GM23338 (cell line): ENCODE results near the gene PPY. TPM values are rescaled to one million over a fixed set of nuclear protein-coding genes. Genes with fewer than 3 reads are reported as not detected.

Experiments used
- ATAC-seq: fragments of 200-7000 bp; cut with Tn5 transposase; 3 replicates; pipeline ENCODE4 v1.9.1; 2020
- DNase-seq: peaks from one replicate; pipeline ENCODE4 v3.0.0-alpha.2; 2015; ENCODE audit warnings: low spot score
- H2AFZ ChIP-seq: fragments of 200-600 bp; sonication (generic); 2 replicates; pipeline ENCODE4 v1.8.0; 2016; ENCODE audit warnings: antibody characterized with exemption, mild to moderate bottlenecking, moderate library complexity
- H3F3A ChIP-seq: fragments of 200-600 bp; sonication (generic); replicated peaks from 2 replicates; pipeline ENCODE4 v1.8.0; 2017; ENCODE audit warnings: antibody characterized with exemption, mixed run types, low read depth
- H3K27ac ChIP-seq: fragments of 200-600 bp; sonication (generic); 2 replicates; pipeline ENCODE4 v1.6.1; 2016; ENCODE audit warnings: low read depth
- H3K27me3 ChIP-seq: fragments of 200-600 bp; sonication (generic); 2 replicates; pipeline ENCODE4 v1.8.0; 2016; ENCODE audit warnings: mild to moderate bottlenecking, mixed run types, moderate library complexity; ENCODE audit not compliant: insufficient read depth
- H3K36me3 ChIP-seq: fragments of 200-600 bp; sonication (generic); 2 replicates; pipeline ENCODE4 v1.8.0; 2016; ENCODE audit warnings: mild to moderate bottlenecking; ENCODE audit not compliant: insufficient read depth
- H3K4me1 ChIP-seq: fragments of 200-600 bp; sonication (generic); 2 replicates; pipeline ENCODE4 v1.8.0; 2016; ENCODE audit warnings: mild to moderate bottlenecking, moderate library complexity; ENCODE audit not compliant: insufficient read depth
- H3K4me2 ChIP-seq: fragments of 200-600 bp; sonication (generic); 2 replicates; pipeline ENCODE4 v1.7.1; 2017; ENCODE audit warnings: mixed run types
- H3K4me3 ChIP-seq: fragments of 200-600 bp; sonication (generic); 2 replicates; pipeline ENCODE4 v1.6.1; 2016; ENCODE audit warnings: mixed run types
- H3K79me2 ChIP-seq: fragments of 200-600 bp; sonication (generic); replicated peaks from 2 replicates; pipeline ENCODE4 v1.8.0; 2017; ENCODE audit warnings: mild to moderate bottlenecking; ENCODE audit not compliant: insufficient read depth
- H3K9me2 ChIP-seq: fragments of 200-600 bp; sonication (generic); 2 replicates; pipeline ENCODE4 v1.8.0; 2017; ENCODE audit not compliant: insufficient read depth
- H4K20me1 ChIP-seq: fragments of 200-600 bp; sonication (generic); replicated peaks from 2 replicates; pipeline ENCODE4 v1.8.0; 2017; ENCODE audit warnings: mild to moderate bottlenecking; ENCODE audit not compliant: insufficient read depth
- H3K27ac Mint-ChIP-seq: 2 replicates; pipeline ENCODE4 v1.8.0; 2020; ENCODE audit warnings: inconsistent platforms, mild to moderate bottlenecking, moderate library complexity, mixed read lengths
- H3K27me3 Mint-ChIP-seq: 3 replicates; pipeline ENCODE4 v1.8.0; 2022; ENCODE audit warnings: low read depth, mild to moderate bottlenecking, moderate library complexity, mixed read lengths, inconsistent platforms; ENCODE audit not compliant: insufficient read depth, poor library complexity
- H3K36me3 Mint-ChIP-seq: 3 replicates; pipeline ENCODE4 v1.8.0; 2021; ENCODE audit warnings: low read depth, mild to moderate bottlenecking, inconsistent platforms, moderate library complexity, mixed read lengths
- H3K4me1 Mint-ChIP-seq: 3 replicates; pipeline ENCODE4 v1.8.0; 2020; ENCODE audit warnings: mild to moderate bottlenecking, inconsistent platforms, mixed read lengths
- H3K4me3 Mint-ChIP-seq: 3 replicates; pipeline ENCODE4 v1.8.0; 2021; ENCODE audit warnings: moderate library complexity, mild to moderate bottlenecking, inconsistent platforms, mixed read lengths
- H3K9me3 Mint-ChIP-seq: 3 replicates; pipeline ENCODE4 v1.8.0; 2020; ENCODE audit warnings: moderate library complexity, mild to moderate bottlenecking, inconsistent platforms, mixed read lengths
- CREB1 ChIP-seq: fragments of 250-450 bp; sonication (Bioruptor Pico); IDR thresholded peaks from 2 replicates; pipeline ENCODE4 v1.5.0; 2020; ENCODE audit warnings: low read depth, mild to moderate bottlenecking, moderate library complexity
- EZH2 ChIP-seq: fragments of 200-600 bp; sonication (generic); IDR thresholded peaks from one replicate; pipeline ENCODE4 v1.8.0; 2017; ENCODE audit warnings: antibody characterized with exemption, mild to moderate bottlenecking, low read depth; ENCODE audit not compliant: unreplicated experiment
- EZH2phosphoT487 ChIP-seq: fragments of 200-600 bp; sonication (generic); IDR thresholded peaks from one replicate; pipeline ENCODE4 v1.8.1; 2018; ENCODE audit warnings: antibody characterized with exemption; ENCODE audit not compliant: unreplicated experiment
- JUNB ChIP-seq: IDR thresholded peaks from one replicate; pipeline ENCODE4 v1.6.1; 2016; ENCODE audit warnings: antibody characterized with exemption; ENCODE audit not compliant: unreplicated experiment
- NANOG ChIP-seq: IDR thresholded peaks from 2 replicates; pipeline ENCODE4 v1.6.1; 2016; ENCODE audit warnings: antibody characterized with exemption, borderline replicate concordance
- STAT1 ChIP-seq: IDR thresholded peaks from one replicate; pipeline ENCODE4 v1.6.1; 2016; ENCODE audit warnings: antibody characterized with exemption; ENCODE audit not compliant: unreplicated experiment
- ZNF114 ChIP-seq: fragments of 250-450 bp; sonication (Bioruptor Pico); IDR thresholded peaks from 2 replicates; pipeline ENCODE4 v1.5.0; 2020; ENCODE audit warnings: mild to moderate bottlenecking, moderate library complexity
- ZNF331 ChIP-seq: fragments of 250-450 bp; sonication (Bioruptor Pico); IDR thresholded peaks from 2 replicates; pipeline ENCODE4 v1.5.0; 2020; ENCODE audit warnings: low read depth, mild to moderate bottlenecking, moderate library complexity
- polyA plus RNA-seq: library from polyadenylated mRNA; unstranded; fragments of >200 nt; fragmentation: Nextera tagmentation; extraction: Ambion mirVana; gene quantifications from 2 replicates; pipeline ENCODE4 v1.2.1, GENCODE V29; 2016
- total RNA-seq: library from RNA; depleted of rRNA; stranded (reverse); fragments of >200 nt; shearing (Covaris generic); gene quantifications from 2 replicates; pipeline ENCODE4 v1.2.3, GENCODE V29; 2014
- TF ChIP-seq, protein P1 (sequence below), 2 experiments: fragments of 200-600 bp in 1 of 2; sonication (generic) in 1 of 2; conservative IDR thresholded peaks; 2 replicates each; pipeline versions ENCODE4 v1.5.1 to v1.6.1; 2016 to 2017; ENCODE audit warnings: antibody characterized with exemption in 2 of 2, low read depth in 2 of 2, mild to moderate bottlenecking in 2 of 2, moderate library complexity in 1 of 2
- TF ChIP-seq, protein P2 (sequence below): IDR thresholded peaks from 2 replicates; pipeline ENCODE4 v1.6.1; 2016; ENCODE audit warnings: antibody characterized with exemption
- TF ChIP-seq, protein P3 (sequence below): fragments of 250-450 bp; sonication (Bioruptor Pico); IDR thresholded peaks from 2 replicates; pipeline ENCODE4 v1.5.0; 2020; ENCODE audit warnings: mild to moderate bottlenecking, moderate library complexity

Gene PPY
- total and polyA plus RNA-seq, 2 experiments from 2014 or later, result 0.94 TPM; not detected in 1

DNA sequence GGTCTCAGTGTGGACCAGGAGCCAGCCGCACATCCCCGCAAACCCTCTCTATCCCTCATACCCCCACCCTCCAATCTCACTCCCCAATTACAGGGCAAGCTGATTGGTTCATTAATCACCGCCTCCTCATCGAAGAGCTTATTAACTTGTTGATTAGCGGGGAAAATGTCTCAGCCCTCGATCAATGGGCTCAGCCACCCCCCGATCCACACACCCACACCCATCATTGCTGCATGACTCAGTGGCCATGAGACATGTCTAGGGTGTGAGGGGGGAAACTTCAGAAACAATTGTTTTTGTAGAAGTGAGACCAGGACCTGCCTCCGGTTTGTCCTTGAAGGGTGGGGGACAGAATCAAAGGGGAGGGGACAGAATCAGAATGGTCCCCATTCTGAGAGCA, 13.9 kb upstream of the PPY start:
- H3K4me3 ChIP-seq, result no peak overlapping the region
- no peaks in the 10 kb centered on the region for H4K20me1 ChIP-seq
- Mint-ChIP-seq H3K36me3 (no peaks in the 10 kb centered on the region), H3K4me3 (no peak overlapping the region), H3K4me1 (peaks cover 11% of the 10 kb centered on the region; the same call in 2 of the 3 replicates), H3K27me3 (peaks cover 31% of the 10 kb centered on the region), H3K27ac (no peak overlapping the region), H3K9me3 (no peaks in the 10 kb centered on the region)
- DNase-seq (no peak), ATAC-seq (no peak)
- no peak overlapping the region for H2AFZ ChIP-seq
- H3K9me2 ChIP-seq, result no peaks in the 10 kb centered on the region
- no peaks in the 10 kb centered on the region for H3F3A ChIP-seq
- H3K36me3 ChIP-seq, result no peaks in the 10 kb centered on the region
- H3K4me2 ChIP-seq, result no peak overlapping the region
- peaks cover 30% of the 10 kb centered on the region for H3K27me3 ChIP-seq
- no peaks in the 10 kb centered on the region for H3K79me2 ChIP-seq
- H3K4me1 ChIP-seq, result peaks cover 5% of the 10 kb centered on the region; the same call in 1 of the 2 replicates
- no peak overlapping the region for H3K27ac ChIP-seq
- TF ChIP-seq CREB1, result no peak
- TF ChIP-seq STAT1, result no peak
- TF ChIP-seq JUNB, result no peak
- TF ChIP-seq, protein P1, sequence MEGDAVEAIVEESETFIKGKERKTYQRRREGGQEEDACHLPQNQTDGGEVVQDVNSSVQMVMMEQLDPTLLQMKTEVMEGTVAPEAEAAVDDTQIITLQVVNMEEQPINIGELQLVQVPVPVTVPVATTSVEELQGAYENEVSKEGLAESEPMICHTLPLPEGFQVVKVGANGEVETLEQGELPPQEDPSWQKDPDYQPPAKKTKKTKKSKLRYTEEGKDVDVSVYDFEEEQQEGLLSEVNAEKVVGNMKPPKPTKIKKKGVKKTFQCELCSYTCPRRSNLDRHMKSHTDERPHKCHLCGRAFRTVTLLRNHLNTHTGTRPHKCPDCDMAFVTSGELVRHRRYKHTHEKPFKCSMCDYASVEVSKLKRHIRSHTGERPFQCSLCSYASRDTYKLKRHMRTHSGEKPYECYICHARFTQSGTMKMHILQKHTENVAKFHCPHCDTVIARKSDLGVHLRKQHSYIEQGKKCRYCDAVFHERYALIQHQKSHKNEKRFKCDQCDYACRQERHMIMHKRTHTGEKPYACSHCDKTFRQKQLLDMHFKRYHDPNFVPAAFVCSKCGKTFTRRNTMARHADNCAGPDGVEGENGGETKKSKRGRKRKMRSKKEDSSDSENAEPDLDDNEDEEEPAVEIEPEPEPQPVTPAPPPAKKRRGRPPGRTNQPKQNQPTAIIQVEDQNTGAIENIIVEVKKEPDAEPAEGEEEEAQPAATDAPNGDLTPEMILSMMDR (conservative IDR thresholded peaks at IDR 0.05; ENCODE audit: low read depth in 2 of 2), result no peak
- no peak for TF ChIP-seq ZNF331
- TF ChIP-seq ZNF114 (CRISPR knock-in tag), result no peak
- TF ChIP-seq, protein P2, sequence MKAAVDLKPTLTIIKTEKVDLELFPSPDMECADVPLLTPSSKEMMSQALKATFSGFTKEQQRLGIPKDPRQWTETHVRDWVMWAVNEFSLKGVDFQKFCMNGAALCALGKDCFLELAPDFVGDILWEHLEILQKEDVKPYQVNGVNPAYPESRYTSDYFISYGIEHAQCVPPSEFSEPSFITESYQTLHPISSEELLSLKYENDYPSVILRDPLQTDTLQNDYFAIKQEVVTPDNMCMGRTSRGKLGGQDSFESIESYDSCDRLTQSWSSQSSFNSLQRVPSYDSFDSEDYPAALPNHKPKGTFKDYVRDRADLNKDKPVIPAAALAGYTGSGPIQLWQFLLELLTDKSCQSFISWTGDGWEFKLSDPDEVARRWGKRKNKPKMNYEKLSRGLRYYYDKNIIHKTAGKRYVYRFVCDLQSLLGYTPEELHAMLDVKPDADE, result no peak
- TF ChIP-seq EZH2, result no peak
- TF ChIP-seq EZH2phosphoT487, result no peak

DNA sequence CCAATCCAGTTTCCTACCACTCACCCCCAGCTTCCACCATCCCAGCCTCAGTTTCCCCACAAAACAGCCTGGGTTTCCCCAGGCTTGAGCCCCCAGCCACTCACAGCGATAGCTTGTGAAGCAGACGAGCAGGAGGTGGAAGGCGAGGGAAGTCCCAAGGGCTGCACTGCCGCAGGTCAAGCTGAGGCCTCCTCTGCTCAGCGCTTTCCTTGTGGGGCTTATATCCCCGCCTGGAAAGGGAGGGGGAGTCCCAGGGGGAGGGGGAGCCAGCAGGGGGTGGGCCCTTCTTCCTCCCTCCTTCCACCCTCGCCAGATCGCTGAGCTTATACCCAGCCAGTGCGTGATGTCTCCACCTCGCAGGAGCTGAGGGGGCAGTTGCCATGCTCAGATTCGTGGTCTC, 11.5 kb upstream of the PPY start, which contains the start of gene PYY:
TSS of gene PYY (minus strand) at position 195 of the 400 bp plus-strand sequence. CDS start 457 bp downstream, outside the sequence.
- no peaks in the 10 kb centered on the region for H4K20me1 ChIP-seq
- peak within 1 kb of the TSS; percentile 92 for H3K4me3 Mint-ChIP-seq
- ATAC-seq, result peak; percentile 12
- H3K27ac Mint-ChIP-seq, result peak within 1 kb of the TSS; percentile 99
- peak within 1 kb of the TSS; percentile 98 for H2AFZ ChIP-seq
- H3K4me3 ChIP-seq, result peak within 1 kb of the TSS; percentile 91
- peak within 1 kb of the TSS; percentile 98 for H3K4me2 ChIP-seq
- no peaks in the 10 kb centered on the region for H3K36me3 Mint-ChIP-seq
- H3K27ac ChIP-seq, result no peak within 1 kb of the TSS; the same call in 1 of the 2 replicates
- no peaks in the 10 kb centered on the region for H3F3A ChIP-seq
- DNase-seq, result peak; percentile 52
- no peaks in the 10 kb centered on the region for H3K9me2 ChIP-seq
- H3K9me3 Mint-ChIP-seq, result no peaks in the 10 kb centered on the region
- peaks cover 11% of the 10 kb centered on the region; the same call in 2 of the 3 replicates for H3K4me1 Mint-ChIP-seq
- peaks cover 31% of the 10 kb centered on the region for H3K27me3 Mint-ChIP-seq
- H3K36me3 ChIP-seq, result no peaks in the 10 kb centered on the region
- H3K79me2 ChIP-seq, result no peaks in the 10 kb centered on the region
- H3K27me3 ChIP-seq, result peaks cover 36% of the 10 kb centered on the region
- peaks cover 5% of the 10 kb centered on the region; the same call in 1 of the 2 replicates for H3K4me1 ChIP-seq
- TF ChIP-seq JUNB, result no peak
- TF ChIP-seq NANOG, result no peak
- no peak for TF ChIP-seq ZNF114 (CRISPR knock-in tag)
- TF ChIP-seq, protein P2, result no peak
- TF ChIP-seq, protein P3, sequence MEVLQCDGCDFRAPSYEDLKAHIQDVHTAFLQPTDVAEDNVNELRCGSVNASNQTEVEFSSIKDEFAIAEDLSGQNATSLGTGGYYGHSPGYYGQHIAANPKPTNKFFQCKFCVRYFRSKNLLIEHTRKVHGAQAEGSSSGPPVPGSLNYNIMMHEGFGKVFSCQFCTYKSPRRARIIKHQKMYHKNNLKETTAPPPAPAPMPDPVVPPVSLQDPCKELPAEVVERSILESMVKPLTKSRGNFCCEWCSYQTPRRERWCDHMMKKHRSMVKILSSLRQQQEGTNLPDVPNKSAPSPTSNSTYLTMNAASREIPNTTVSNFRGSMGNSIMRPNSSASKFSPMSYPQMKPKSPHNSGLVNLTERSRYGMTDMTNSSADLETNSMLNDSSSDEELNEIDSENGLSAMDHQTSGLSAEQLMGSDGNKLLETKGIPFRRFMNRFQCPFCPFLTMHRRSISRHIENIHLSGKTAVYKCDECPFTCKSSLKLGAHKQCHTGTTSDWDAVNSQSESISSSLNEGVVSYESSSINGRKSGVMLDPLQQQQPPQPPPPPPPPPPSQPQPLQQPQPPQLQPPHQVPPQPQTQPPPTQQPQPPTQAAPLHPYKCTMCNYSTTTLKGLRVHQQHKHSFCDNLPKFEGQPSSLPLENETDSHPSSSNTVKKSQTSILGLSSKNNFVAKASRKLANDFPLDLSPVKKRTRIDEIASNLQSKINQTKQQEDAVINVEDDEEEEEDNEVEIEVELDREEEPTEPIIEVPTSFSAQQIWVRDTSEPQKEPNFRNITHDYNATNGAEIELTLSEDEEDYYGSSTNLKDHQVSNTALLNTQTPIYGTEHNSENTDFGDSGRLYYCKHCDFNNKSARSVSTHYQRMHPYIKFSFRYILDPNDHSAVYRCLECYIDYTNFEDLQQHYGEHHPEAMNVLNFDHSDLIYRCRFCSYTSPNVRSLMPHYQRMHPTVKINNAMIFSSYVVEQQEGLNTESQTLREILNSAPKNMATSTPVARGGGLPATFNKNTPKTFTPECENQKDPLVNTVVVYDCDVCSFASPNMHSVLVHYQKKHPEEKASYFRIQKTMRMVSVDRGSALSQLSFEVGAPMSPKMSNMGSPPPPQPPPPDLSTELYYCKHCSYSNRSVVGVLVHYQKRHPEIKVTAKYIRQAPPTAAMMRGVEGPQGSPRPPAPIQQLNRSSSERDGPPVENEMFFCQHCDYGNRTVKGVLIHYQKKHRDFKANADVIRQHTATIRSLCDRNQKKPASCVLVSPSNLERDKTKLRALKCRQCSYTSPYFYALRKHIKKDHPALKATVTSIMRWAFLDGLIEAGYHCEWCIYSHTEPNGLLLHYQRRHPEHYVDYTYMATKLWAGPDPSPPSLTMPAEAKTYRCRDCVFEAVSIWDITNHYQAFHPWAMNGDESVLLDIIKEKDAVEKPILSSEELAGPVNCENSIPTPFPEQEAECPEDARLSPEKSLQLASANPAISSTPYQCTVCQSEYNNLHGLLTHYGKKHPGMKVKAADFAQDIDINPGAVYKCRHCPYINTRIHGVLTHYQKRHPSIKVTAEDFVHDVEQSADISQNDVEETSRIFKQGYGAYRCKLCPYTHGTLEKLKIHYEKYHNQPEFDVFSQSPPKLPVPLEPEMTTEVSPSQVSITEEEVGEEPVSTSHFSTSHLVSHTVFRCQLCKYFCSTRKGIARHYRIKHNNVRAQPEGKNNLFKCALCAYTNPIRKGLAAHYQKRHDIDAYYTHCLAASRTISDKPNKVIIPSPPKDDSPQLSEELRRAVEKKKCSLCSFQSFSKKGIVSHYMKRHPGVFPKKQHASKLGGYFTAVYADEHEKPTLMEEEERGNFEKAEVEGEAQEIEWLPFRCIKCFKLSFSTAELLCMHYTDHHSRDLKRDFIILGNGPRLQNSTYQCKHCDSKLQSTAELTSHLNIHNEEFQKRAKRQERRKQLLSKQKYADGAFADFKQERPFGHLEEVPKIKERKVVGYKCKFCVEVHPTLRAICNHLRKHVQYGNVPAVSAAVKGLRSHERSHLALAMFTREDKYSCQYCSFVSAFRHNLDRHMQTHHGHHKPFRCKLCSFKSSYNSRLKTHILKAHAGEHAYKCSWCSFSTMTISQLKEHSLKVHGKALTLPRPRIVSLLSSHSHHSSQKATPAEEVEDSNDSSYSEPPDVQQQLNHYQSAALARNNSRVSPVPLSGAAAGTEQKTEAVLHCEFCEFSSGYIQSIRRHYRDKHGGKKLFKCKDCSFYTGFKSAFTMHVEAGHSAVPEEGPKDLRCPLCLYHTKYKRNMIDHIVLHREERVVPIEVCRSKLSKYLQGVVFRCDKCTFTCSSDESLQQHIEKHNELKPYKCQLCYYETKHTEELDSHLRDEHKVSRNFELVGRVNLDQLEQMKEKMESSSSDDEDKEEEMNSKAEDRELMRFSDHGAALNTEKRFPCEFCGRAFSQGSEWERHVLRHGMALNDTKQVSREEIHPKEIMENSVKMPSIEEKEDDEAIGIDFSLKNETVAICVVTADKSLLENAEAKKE, result no peak
